GM18508 (cell line): ENCODE data around the gene CES1.
"Not testable (repeated sequence)": the region's sequence is repeated elsewhere in the genome, so short reads cannot be mapped to it uniquely, and the experiment has no call there.

Experiments
- ATAC-seq: cut with Tn5 transposase; IDR thresholded peaks from one replicate; pipeline ENCODE4 v1.9.1; 2021; ENCODE audit warnings: moderate number of reproducible peaks; ENCODE audit not compliant: insufficient read depth, unreplicated experiment

Gene CES1

DNA sequence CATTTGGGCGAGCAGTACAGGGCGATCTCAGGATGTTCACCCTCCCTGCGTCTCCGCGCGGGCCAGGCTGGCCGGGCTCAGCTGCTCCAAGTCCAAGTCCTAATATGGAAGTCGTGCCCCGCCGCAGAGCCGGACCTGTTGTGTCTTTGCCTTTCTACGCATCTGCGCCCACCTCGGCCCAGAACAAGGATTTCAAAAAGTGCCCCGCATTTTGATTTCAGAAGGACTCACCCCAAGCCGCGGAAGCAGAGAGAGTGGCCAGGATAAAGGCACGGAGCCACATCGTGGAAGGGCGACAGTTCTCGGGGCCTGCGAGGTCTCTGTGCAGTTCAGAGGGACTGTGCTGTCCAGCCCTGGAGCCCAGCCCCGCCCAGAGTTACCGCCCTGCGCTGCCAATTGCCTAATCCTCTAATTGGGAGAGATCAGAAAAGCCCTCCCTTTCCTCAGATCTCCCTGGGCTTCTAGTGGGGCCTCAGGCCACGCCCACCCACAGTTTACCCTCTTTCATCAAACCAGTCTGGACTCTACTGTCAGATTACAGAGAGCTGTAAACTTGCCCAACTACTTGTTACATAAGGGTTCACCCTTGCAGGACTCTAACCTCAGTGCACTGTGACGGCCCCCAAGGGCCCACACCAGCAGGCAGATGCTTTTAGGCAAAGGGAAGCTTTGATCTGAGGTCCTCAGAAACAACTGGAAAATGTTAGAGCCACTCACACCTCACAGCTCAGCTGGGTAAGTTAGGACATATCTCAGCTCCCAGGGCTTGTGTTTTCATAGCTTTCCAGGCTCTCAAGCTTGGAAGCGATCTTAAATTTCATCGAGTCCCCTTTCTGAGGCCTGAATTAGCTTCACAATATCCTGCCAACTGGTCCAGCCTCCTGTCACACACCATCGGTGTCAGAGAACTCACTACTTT is at the start of gene CES1:
CES1 (minus strand) TSS at position 324 of the 919 bp plus-strand sequence; CDS start at position 283, 41 bp downstream.
- ATAC-seq: no peak

DNA sequence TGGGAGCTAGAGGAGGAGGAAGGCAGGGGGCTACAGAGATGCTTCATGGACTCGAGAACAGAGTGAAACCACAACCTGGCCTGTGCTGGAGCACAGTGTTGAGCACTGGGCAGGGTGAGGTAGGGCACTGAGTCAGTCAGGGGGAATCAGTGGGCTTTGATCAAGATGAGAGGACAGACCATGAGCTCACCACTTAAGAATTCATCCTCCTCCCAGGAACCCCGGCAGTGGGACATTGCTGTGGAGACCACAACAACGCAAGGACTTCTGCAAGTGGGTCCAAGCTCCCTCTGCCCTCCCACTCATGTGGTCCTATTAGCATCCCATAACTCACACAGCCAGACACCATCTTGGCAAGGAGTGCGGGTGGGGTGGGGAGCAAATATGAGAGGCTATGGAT is 44.0 kb upstream of the CES1 start:
- ATAC-seq: no peak

DNA sequence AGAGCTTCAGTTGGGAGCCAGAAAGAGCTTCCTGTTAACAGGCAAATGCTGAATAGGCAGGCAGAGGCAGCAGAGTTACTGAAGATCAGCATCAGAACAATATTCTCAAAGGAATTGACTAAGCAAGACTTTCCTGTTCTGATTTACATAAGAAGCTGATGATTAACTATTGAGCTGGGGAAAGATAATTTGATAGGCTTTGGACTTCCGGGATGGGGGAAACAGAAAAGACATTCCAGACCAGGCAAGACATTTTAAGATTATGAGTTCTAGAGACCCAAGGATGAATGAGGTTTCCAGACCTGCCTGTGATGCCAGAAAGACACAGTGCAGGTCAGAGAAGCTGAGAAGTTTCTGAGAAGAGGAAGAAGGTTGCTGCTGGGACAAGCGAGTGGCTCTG is 42.4 kb upstream of the CES1 start, which contains the start of gene CES5A:
CES5A (minus strand) TSS at position 101 of the 400 bp plus-strand sequence. CDS start 152 bp downstream, outside the sequence.
- no peak for ATAC-seq

DNA sequence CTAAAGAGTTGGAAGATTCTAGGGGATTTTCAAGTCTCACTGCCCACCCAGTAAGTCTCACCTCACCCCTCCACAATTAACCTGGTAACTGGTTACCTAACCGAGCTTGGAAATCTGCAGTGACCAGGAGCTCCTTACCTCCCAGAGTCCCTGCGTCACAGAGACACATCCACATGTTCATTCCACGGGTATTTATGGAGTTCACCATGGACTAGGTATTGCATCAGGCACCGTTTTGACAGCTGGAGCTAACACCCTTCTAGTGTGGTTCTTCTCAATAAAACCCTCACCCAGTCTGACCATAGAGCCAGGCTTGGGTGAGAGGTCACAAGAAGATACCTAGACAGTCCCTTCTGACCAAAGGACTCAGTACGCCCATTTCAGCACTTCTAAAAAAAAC is 40.2 kb upstream of the CES1 start:
- ATAC-seq: no peak

DNA sequence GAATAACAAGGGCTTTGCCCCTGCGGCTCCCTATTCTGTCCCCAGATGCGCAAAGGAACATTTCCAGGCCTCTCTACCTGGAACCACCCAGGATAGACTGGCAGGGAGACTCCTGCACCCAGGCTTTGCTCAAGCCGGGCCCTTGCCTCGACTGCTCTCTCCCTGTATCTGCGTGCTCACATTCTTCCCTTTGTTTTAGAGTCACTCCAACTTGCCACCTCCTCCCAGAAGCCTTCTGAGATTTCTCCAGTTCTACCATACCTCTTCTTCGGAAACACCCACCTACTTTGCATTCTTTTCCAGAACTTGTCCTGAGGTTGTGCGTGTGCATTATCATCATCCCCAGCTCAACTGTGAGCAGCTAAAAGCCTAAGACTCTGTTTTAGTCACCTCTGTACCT is 39.2 kb upstream of the CES1 start:
- no peak for ATAC-seq

DNA sequence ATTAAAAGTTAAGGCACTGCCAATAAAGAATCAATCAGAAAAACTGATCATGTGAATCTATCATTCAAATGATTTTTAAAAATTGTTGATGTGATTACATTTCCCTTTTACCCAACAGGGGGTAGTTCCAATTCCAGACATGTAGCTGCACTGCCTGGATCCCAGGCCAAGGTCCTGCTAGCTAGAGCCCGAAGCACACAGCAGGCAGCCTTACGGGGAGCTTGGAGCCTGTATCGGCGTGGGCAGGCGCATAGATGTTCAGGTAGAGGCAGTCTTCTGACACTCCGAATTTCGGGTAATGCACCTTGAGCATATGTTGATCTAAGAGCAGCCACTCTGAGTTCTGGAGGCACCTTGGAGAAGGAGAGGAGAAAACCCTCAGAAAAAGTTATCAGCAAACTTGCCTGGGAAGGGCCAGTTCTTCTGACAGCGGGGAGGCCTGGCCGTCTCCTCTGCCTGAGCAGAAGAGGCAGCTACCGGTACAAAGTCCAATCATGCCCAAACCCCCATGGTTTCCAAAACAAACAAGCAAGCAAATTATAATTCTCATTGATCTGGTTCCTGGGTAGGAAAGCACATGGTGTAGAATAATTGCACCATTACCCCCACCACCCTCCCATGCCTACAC is 38.6 kb upstream of the CES1 start:
- ATAC-seq: no peak

DNA sequence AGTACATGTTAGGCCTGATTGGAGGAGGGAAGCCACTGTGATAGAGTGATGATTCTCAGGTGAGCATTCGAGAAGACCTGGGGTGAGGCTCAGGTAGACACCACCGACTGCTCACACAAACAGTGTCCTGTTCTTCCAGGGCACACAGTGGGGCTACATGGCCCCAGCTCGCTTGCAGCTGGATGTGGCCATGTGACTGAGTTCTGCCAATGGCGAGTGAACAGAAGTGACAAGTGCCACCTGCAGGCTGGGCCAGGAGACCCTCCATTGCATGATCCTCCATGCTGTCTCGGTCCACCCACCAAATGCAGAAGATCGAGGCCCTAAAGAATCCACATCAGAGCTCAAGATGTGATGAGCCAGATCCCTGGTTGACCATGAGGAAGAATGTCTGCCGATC is 36.1 kb upstream of the CES1 start:
- ATAC-seq: no peak

DNA sequence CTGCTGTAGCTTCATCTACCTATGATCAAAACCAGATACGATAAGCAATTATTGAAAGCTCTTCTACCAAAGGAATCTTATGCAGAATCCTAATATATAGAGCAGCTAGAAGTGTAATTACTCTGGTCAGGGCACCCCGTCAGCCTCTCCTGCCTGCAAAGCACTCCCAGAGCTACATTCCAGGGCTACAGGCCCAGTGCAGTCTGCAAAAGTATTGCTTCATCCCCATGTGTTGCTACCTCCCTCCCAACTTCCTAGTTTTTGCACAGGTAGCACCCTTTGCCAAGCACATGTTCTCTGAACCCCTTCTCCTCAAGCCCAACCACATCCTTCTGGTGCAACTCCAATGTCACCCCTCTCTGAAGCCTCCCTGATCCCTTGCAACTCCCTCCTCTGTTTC is 35.2 kb upstream of the CES1 start:
- no peak for ATAC-seq

DNA sequence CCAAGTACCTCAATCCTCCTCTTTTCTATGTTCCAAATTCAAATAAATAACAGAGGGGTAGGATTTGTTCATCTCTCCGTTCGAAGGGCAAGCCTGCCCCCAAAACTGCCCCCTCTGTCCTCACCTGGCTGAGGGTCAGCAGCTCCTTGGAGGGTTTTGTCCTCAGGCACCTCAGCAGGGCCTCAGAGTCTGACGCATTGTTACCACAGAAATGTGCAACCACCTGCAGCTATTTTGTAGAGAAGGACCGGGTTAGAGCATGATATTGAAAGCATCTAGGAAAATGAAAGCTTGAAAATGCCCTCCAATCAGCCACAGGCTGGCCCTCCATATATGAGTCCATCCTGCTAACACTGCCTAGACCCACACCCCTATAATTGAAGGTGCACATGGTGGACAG is 28.4 kb upstream of the CES1 start:
- no peak for ATAC-seq

DNA sequence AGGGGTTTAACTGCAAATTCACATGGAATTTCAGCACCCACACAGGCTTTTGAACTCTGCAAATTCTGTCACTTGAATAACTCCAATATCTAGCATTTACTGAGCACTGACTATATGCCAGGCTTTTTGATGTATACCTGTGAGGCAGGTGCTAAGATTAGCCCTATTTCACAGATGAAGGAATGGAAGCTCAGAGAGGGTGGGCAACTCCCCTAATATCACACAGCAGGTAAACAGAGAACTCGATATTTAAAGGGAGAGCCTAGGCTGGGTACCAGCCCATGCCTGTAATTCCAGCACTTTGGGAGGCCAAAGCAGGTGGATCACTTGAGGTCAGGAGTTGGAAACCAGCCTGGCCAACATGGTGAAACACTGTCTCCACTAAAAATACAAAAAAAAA is 24.8 kb upstream of the CES1 start:
- not testable (repeated sequence) for ATAC-seq

DNA sequence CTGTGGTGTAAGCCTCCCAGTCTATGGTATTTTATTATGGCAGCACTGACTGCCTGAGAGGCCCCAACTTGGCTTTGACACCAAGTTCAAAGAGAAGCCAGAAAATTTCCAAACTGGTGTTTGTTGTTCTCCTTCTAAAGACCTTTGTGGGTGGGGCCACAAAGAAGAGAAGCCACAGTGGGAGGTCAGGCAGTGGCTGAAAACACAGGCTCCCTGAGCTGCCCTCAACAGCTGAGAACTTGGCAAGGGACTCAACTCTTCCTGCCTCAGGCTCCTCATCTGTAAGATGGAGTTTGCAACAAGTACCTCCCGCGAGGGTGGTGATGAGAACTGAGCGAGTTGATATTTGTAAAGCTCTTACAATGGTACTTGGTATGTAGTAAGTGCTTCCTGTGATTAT is 24.1 kb upstream of the CES1 start:
- ATAC-seq: no peak

DNA sequence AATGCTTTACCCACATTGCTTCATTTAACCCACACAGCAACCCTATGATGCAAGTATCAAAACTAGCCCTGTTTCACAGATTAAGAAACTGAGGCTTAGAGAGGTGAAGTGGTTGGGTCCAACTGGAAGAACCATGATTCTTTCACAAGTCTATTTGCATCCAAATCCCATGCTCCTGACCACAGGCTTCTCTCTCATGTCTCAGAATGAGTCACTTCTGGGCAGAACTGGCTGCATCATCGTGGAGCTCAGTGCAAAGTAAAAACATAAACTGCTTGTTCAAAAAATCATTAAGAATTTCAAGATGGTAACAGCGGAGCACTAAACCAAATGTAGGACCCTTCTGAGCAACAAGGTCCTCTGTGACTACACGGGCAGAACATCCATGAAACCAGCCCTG is 20.2 kb upstream of the CES1 start:
- ATAC-seq: no peak

DNA sequence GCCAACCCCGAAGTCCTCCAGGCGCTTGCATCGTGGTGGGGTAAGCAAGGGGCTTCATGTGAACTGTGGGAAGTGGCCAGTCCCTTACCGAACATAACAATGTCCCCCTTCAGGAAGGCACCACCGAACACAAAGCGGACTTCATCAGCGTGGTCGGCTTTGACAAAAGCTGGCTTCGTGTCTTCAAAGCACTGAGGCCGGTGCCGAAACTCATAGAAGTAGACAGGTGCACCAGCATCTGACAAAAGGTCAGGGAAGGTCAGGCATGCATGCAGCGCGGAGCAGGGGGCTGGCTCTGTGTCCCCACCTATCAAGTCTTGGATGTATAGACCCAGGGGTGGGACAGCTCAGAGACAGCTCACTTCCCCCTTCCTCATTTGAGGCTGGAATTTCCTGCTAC is 16.6 kb upstream of the CES1 start:
- ATAC-seq: no peak

DNA sequence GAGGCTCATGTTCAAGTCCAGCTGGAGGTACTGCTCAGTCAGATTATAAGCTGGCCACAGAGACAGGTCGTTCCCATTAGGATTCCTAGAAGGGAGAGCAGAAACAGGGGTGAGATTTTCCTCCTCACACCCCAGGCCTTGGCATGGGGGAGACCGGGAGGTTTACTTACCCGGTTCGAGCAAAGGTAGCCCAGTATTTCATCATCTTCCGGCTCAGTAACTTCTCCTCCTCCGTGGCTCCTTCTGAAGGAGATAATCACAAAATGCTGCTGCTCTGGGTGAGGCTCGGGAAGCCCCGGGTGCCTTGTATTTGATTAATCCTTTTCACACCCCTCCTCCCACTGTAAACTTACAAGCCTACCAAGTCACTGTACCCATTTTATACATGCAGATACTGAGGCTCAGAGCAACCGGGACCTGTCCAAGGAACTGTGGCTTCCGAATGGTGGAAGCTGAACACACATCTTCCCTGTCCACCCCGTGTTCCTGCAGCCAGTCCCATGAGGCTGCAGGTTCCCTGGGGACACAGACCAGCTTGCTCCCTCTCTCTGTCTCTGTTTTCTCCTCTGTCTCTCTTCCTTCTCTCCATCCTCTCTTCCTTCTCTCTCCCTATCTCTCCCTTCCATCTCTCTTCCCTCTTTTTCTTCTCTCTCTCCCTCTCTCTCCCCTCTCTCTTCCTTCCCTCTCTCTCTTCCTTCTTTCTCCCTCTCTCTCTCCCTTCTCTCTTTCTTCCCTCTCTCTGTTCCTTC is 13.9 kb upstream of the CES1 start:
- ATAC-seq: no peak

DNA sequence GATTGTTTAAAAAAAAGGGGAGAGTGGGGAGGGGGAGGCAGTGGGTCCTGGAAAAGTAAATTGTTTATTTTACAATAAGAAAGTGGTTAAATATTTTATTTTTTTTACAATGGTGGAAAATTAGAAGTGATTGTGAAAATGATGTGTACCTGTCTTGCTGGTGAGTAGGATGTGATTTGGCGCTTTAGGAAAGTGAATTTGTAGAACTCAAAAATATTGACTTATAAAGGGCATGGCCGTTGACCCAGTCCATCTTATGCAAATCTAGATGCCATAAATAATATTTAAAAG is 10.2 kb upstream of the CES1 start:
- ATAC-seq: no peak

DNA sequence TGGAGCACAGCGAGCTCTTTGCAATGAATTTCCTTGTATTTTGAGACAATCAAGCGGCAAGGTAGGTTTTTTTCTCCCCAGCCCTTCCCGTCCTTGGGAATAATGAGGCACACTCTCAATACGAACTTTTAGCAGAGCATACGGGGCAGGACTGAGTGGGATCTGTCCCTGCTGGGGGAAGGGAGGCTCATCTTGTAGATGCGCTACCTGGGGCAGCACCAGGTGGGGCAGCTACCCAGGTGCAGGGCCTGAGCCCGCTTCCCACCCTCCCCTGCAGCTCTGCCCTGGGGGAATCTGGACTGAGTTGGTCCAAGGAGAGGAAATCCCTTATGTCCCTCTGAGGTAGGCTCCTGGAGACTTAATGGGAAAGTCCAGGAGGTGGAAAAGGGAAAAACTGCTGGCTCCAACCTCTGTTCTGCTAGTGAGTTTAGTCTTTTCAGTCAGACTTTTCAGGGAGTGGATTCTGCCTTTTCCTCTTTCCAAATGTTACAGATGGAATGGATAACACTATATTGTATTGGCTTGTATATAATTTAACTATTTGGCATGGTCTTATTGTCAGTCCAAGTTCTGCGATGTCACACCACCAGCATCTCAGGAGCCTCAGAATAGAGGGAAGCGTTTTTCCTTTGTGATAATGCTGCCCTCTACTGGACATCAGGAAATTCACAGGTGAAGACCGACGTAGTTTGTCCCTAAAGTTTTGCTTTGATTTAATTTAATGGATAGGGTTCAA is 9.6 kb upstream of the CES1 start:
- ATAC-seq: no peak

DNA sequence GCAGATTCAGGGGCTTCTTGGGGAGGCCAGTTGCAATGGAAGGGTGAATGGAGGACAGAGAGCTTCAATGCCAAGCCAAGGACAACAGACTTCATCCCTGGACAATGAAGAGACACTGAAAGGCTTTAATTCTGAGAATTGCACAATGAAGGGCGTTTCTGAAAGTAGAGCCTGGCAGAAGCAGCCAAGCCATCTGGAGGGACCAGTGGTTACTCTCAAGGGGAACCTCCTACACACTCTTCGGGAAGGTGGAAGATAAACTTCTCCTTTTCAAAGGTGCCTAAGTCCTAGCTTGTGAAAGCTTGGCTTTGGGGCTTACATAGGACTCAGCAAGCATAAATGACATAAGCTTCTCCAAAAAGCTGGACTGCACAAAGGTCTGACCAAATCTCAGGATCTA is 6.2 kb upstream of the CES1 start:
- ATAC-seq: no peak

DNA sequence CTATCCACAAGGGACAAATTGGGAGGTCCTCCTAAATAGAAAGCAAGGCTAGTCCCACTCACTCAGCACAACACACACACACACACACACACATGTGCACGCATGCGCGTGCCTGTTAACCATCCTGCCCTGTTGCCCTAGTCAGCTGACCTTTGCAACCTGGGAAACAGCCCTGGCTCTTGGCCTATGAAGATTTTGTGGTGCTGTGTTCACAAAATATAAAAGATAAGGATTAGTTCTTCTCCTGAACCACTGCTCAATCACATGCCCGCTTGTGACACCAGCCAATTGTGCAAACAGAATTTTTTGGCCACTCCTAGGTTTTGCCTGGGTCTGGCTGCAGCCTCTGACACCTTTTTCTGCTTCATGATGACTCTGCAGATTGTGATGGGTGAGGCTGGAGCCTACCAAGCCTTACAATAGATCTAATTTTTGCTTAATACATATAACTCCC is 3.3 kb upstream of the CES1 start:
- no peak for ATAC-seq

DNA sequence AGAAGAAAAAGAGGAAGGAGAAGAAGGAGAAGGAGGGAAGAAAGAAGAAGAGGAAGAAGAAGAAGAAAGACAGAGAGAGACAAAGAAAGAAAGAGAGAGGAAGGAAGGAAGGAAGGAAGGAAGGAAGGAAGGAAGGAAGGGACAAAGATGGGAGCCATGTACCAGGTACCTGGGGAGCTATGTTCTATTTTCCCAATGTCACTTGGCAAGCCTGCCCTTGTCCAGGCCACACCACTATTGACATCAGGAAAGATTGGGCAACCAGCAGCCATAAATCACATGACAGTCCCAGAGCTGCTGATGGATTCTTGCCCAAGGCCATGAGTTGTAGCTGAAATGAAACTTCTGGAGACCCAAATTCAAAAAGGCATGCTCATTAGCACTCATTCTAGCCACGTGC is 2.7 kb upstream of the CES1 start:
- no peak for ATAC-seq

DNA sequence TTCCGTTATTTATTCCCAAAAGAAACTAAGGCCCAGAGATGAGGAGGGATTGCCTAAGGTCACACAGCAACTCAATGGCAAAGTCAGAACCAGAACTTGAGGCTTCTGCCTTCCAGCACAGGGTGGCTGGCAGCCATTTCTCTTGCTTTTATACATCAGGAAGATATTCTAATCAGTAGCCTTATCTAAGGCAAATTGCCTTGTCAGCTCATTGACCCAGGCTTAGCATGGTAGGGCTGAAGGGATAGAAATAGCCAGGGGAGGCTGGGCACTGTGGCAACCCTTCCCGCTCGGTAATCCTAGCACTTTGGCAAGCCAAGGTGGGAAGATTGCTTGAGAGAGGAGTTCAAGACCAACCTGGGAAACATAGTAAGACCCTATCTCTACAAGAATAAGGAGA is 2.3 kb upstream of the CES1 start:
- ATAC-seq: not testable (repeated sequence)
